ENCODE results near the gene ADAMTS15.
"Not testable (repeated sequence)": the region's sequence is repeated elsewhere in the genome, so short reads cannot be mapped to it uniquely, and the experiment has no call there.

The ADAMTS15 gene

DNA sequence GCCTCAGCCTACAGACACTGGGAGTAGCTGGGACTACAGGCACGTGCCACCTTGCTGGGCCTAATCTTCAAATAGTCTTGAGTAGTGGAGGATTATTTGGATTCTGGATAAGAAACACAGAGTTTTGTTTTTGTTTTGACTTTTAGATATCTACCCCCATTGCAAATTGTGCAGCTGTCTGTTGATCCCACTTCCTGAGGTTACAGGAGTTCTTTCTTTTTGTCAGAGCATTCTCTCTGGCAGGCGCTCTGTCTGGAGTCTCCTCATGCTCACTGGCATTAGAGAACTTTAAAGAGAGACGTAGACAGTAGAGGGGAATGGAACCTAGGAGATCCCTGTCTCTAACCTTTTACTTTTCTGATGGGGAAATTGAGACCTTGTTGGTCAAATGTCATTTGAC lies 12.3 kb upstream of the ADAMTS15 start:
- DNase-seq, result no peak

DNA sequence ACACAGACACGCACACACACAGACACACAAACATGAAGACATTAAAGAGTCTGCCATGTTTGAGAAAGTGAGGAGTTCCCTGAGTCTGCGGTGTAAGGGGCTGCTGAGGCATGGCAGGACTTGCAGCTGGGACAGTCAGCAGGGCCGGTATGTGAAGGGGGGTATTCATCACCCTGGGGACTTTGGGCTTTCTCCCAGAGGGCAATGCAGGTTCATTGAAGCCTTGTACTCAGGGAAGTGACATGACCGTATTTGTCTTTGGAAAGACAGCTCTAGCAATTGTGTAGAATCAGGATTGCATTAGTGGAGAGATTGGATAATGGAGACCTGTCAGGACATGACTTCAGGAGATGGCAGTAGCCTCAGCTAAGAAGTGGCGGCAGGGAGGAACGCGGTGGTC lies 10.6 kb upstream of the ADAMTS15 start:
- DNase-seq, result no peak

DNA sequence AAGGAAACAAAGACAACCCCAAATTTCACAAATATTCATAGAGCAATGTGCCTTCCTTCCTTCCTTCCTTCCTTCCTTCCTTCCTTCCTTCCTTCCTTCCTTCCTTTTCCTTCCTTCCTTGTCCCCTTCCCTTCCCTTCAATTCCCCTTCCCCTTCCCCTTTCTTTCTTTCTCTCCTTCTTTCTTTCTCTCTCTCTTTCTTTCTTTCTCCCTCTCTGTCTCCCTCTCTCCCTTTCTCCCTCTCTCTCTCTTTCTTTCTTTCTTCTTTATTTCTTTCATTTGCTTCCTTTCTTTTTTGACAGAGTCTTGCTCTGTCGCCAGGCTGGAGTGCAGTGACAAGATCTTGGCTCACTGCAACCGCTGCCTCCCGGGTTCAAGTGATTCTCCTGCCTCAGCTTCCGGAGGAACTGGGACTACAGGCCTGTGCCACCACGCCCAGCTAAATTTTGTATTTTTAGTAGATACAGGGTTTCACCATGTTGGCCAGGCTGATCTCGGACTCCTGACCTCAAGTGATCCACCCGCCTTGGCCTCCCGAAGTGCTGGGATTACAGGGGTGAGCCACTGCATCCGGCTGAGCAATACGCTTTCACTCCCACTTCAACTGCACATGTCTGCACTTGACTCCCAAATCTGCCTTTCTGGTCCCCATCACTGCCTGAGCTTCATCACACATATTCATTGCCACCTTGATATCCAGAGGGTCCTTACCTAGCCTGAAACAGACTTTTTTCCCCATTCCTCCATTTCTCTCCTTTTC lies 9.9 kb upstream of the ADAMTS15 start:
- DNase-seq, result not testable (repeated sequence)

GRCh38 chr11:130439160-130439519 lies 9.3 kb upstream of the ADAMTS15 start:
- no peak for DNase-seq

DNA sequence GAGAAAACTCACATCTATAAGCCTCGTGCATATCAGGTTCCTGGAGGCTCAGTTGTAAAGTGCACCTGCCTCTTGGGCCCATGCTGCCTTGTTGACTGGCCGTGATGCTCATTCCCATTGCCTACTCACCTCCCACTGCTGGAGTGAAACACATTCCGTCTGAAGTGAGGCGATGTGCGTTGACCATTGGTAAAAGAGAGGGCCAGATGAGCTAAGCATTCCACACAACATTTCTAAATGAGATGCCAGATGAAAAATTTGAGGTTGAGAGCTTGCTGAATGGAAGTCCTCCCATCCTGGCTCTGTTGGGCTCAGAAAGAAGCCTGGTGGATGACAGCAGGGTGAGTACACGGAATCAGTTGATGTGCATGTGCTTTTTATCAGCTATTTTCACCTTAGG lies 8.6 kb upstream of the ADAMTS15 start:
- DNase-seq, result no peak

GRCh38 chr11:130441719-130442118 lies 6.7 kb upstream of the ADAMTS15 start:
- no peak for DNase-seq

- no peak for DNase-seq
Observed at GRCh38 chr11:130442737-130443136, 5.7 kb upstream of the ADAMTS15 start.

DNA sequence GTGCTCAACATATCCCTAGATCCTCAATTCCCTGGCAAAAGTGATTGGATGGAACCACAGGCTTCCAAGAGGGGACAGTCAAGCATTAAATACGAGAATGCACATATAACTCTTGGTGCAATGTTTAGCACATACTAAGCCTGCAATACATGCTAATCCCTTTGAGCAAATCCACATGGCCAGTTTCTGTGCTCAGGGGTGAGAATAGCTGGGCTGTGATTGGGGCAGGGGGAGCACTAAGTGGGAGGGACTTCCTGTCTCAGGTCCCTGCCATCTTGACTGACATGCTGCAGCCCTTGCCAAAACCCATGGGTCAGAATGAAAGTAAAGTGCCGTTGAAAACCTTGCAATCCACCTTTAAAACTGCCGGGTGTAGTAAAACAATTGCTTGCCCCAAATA lies 2.7 kb upstream of the ADAMTS15 start:
- DNase-seq, result no peak

GRCh38 chr11:130448039-130448415 lies 418 bp upstream of the ADAMTS15 start:
- DNase-seq, result no peak

GRCh38 chr11:130449310-130449990 lies 1.0 kb downstream of the ADAMTS15 start:
- DNase-seq, result no peak

DNA sequence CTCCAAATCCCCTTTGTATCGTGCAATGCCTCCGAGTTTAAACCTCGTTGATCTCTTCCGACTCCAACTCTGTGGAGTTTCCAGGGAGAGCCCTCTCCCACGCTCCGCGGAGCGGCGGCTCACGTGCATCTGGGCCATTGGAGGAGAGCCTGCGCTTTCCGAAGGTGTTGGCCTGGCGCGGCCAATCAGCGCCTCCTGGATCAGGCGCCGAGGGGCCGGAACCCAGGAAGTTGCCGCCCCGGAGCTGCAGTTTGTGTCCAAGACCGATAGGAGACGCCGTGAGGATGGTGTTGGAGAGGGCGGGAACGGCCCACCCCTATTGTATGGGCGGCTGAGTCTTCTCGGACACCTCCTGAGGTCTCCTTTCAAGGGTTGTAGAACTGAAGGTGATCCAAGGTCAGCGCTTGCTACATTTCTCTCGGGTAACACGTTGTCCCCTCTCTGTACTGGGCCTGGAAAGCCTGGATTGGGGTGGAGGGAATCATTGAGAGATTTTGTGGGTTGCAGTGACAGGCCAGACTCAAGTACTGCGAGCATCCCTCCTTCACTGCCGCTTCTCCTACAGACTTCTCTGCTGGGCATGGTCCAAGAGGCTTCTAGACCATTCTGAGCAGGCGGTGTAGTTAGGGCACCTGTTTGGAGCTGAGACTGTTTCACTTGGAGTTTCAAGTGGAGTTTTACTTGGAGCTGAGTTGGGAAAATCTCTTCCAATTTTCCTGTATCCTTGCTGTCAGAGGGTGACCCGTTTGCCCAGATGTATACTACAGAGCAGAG lies 1.7 kb downstream of the ADAMTS15 start:
- DNase-seq, result no peak

DNA sequence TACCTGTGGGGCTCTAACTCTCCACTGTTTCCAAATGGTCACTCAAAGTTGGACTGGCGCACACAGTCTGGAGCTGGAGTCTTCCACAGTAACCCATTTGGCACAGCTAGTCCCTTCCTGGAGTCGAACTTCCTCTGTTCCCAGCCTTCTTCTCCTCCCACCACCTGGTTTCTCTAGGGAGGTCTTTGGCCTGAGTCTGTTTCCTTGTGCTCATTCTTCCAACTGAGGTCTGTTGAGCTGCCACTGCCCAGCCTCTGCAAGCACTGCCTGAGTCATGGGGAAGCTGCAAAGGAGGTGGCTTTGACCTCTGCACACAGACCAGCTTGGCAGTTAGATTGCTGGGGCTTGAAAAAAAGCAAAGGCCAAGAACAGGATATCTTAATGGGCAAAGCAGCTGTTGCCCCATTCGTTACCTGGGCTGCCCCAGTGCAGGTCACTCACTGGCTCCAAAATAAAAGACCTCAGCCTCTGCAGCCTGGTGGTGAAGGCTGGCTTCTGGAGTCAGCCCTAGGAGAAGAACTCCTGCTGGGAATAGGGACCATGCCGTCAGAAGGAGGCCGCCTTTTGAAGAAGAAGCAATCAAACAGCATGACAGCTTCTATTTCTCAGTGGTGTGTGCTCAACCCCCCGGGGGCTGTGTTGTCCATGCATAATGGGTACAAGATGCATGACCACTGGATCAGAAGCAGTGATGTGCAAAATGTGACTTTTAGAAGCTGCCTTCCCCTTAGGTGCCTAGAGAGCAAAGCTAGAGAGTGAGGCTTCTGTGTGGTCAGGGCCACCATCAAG lies 3.0 kb downstream of the ADAMTS15 start:
- no peak for DNase-seq

- DNase-seq, result no peak
Observed at GRCh38 chr11:130452176-130452575, 3.7 kb downstream of the ADAMTS15 start.

DNA sequence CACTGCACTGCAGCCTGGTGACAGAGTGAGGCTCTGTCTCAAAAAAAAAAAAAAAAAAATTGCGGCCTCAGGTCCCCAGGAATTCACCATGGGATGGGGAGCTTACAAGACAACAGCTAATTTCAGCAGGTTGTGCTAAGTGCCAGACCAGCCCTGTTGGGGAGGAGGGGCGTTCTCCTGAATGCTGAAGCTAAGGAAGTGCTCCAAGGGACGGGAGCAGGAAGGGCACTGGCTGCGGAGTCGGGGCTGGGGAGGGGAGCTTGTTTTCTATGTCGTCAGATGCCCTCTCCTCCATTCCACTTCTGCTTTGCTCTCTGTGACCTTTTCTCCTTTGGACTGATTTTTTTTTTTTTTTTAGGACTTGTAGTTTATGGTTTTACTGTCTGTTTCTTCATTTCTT lies 4.5 kb downstream of the ADAMTS15 start:
- DNase-seq, result no peak

- DNase-seq, result no peak
Observed at GRCh38 chr11:130454491-130455252, 6.2 kb downstream of the ADAMTS15 start.

DNA sequence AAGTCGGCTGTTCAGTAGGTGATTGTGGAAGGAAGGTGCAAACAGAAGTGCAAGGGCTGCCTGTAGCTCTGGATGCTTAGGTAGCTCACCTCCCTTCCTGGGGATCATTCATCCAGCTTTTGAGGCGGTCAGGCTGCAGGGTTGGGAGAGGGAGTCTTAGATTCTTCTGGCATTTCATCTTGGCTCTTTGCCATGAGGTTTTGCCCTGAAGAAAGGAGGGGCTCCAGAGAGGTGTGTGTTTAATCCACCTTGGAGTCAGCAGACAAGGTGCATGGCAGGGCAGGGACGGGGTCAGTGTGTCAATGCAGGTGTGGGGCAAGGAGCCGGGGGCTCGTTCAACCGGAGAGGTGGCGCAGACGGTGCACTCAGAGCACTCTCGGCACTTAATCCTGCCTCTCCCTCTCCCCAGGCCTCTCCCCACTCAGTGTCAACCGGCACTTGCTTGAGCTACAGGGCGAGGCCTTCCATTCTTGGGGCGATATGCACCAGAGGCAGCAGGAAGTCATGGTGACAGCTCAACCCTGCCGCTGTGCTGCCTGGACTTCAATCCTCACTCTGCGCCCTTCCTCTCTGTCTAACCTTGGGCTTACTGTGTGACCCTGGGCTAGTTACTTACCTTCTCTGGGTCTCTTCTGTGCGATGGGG lies 7.2 kb downstream of the ADAMTS15 start:
- no peak for DNase-seq

- no peak for DNase-seq
Observed at GRCh38 chr11:130456286-130456685, 7.8 kb downstream of the ADAMTS15 start.

DNA sequence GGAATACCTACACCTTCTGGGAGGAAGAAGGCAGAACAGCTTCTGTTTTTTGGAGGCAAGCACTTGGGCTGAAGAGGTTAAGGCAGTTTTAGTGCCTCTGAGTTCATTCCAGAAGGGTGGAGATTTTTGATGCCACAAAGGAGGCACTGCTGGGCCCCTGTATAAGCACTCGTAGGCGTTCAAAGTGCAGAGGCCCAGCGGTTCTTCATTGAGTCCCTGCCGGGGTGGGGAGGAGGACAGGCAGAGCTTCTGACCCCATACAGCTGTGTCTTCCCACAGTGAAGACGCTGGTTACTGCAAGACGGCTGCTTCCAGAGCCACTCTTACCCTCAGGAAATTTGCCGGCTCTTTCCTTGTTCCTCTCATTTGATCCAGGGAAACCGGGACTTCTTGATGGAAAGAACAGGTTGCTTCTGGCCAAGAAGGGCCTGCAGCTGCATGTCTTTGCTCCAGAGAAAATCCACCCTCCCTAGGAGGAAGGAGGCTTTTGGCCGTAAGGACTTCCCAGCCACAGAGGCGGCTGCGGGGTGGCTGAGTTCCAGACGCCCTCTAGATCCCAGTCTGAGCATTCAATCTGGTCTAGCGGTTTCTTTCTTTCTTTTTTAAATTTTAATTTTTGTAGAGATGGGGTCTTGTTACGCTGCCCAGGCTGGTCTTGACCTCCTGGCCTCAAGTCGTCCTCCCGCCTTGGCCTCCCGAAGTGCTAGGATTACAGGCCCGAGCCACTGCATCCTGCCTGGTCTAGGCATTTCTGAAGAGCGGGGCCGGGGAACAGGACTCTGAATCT lies 9.4 kb downstream of the ADAMTS15 start:
- no peak for DNase-seq

DNA sequence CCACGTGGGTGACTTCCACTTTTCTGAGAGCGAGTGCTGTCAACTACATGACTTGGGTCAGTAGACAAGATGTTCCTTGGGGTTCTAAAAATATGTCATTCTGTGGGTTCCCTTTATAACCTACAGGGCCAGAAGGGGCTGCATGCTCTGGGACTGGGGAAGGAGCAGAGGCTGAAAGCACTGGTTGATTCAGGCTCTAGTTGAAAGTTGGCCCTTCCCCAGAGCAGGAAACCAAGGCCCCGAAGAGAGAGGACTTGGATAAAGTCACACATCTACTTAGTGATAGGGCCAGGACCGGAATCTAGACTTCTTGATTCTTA lies 9.9 kb downstream of the ADAMTS15 start:
- DNase-seq, result no peak

DNA sequence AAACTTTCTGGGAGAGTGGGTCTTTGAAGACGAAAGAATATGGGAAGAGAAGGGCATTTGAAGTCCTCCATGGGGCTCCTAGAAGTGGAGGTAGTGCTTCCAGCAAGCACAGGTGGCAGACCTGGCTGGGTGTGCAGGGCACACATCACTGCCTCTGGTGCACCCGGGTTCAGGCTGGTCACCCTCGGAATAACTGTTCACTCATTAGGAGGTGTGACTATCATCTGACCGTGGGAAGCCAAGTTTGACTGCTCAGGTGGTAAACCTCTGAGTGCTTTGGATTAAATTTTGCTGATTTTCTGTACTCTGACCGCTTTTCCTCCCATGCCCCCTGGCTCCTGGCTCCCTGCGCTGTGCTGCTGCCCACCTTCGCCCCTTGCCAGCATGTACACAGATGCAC lies 11.1 kb downstream of the ADAMTS15 start:
- DNase-seq, result no peak
